Sigmoid colon (tissue), 4 donors: Measurements from ENCODE around the gene THOC1.

Source experiments
- POLR2A ChIP-seq, 2 donors: fragments of 450-650 bp; IDR thresholded peaks; one replicate each; pipeline ENCODE4 v1.6.1; 2016; ENCODE audit warnings: antibody characterized with exemption in 2 of 2, mild to moderate bottlenecking in 2 of 2, moderate library complexity in 2 of 2
- POLR2AphosphoS5 ChIP-seq, 4 donors: sonication (generic); formaldehyde crosslinking; IDR thresholded peaks; one replicate each; pipeline ENCODE4 v1.6.1; 2017; ENCODE audit warnings: antibody characterized with exemption in 4 of 4

GRCh38 chr18:274313-274712, 6.5 kb upstream of the THOC1 start:
- TF ChIP-seq POLR2A (IDR thresholded peaks at IDR 0.05) (no peak), POLR2AphosphoS5 (IDR thresholded peaks at IDR 0.05) (no peak)
